DMS153 treated with DMSO at 0.1 percent for 48 hours (cell line): ENCODE data around the gene PLD1.
A peak's percentile ranks its signal among the peaks of the same experiment; 100 is the strongest.

Source experiments
- DNase-seq: peaks from one replicate; lab custom pipeline; 2025; ENCODE audit not compliant: unreplicated experiment; lab: John Stamatoyannopoulos, UW

The PLD1 gene

DNA sequence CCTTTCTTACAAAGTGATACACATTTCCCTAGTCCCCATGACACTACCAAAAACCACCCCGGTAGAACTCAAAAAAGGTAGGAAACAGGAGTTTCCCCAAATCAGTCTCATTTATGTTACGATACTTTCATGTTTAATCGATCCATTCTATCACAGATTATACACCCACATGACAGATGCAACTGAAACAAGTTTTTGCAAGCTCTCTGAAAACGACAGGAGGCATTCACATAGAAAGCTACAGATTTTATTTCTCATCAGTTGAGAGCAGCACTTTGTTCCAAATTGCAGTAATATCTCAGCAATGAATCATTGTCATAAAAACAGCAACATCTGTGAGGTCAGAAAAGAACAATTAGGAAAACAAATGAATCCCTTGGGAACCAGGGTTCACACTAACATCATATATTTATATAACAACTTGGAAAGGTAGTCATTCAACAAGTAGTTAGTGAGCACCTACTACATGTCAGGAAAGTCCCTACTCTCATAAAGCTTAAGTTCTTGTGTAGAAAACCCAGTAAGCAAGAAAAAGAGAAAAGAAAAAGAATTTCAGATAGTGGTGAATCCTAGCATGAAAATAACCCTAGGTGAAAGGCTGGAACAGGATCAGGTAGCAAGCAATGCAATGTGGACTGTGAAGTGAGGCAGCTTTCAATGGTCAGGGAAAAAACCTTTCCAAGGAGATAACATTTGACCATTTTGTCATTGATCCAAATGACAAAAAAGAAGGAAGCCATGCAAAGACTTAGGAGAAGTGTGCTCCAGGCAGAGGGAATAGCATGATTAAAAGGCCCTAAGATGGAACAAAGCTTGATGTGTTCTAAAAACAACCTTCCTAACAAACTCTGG is 8.3 kb downstream of the PLD1 start:
- DNase-seq, result no peak

DNA sequence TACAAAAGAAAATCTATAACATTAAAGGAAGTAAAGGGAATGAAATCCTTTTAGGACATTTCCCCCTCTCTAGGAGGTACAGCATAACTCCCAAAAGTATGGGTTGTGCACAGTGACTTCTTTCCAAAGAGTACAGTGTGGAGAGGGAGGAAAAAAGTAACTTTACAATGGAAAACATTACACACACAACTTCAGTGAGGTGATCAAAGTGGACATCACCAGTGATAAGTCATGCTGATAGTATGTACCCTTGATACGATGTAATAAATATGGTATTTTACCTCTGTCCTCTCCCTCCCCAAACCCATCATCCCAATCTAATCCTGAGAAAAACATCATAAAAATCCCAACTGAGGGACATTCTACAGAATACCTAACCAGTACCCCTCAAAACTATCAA is 10.8 kb downstream of the PLD1 start:
- DNase-seq, result no peak

DNA sequence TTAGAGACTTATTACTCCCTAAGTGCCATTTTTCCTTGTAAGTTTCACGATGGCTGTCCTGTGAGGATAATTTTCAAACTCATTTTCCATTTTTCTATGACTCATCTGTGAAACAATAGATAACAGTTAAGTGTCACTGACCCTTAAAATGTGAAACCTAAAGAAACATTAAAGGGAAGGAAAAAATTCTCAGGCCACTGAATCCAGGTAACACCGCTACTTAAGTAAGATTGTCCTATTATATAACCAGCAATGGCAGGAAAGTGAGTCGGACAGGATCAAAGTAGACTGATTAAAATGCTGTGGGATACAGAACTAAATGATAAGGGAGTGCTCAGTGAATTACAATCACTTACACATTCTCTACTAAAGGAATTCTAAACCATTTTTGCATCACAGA is 12.4 kb downstream of the PLD1 start:
- no peak for DNase-seq

DNA sequence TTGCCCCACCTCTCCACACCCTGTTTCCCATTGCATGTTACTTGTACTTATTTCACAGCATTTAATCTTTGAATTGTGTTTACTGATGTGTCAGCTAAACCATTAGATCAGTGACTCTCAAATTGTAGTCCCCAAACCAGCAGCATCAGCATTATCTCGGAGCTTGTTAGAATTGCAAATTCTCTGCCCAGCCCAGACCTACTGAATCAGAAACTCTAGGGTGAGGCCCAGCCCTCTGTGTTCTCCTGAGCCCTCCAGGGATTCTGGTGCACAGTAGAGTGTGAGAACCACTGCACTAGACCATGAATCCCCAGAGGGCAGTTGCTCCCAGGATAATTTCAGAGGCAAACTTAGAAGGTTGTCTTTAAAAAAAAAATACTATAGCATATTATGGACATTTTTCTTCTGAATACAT is 13.0 kb downstream of the PLD1 start:
- DNase-seq, result no peak

DNA sequence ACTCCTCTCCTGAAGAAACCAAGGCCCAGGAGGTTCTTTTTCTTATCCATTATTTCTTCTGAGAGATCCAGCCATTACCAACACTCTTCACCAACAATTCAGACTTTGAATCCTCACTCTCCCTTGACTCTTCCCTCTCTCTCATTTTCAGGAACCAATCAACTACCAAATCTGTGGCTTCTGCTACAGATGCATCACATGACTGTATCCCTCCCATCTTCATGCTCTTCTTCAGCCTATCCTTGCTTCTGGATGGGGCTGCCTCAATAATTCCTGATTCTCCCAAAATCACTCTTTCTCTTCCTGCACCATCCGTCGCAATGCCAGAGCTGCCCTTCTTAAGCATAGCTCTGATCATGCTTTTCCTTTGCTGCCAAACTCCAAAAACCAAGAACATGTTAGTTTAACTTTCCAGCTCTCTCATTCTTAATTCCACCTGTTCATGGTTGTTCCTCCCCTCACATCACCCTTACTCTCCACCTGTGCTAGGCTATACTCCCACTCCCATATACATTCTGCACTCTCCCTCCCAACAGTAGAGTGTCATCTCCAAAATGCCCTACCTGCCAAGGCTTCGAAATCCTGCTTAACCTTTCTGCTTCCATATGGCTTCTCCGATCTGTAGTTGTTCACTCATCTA is 13.5 kb downstream of the PLD1 start:
- DNase-seq, result no peak

DNA sequence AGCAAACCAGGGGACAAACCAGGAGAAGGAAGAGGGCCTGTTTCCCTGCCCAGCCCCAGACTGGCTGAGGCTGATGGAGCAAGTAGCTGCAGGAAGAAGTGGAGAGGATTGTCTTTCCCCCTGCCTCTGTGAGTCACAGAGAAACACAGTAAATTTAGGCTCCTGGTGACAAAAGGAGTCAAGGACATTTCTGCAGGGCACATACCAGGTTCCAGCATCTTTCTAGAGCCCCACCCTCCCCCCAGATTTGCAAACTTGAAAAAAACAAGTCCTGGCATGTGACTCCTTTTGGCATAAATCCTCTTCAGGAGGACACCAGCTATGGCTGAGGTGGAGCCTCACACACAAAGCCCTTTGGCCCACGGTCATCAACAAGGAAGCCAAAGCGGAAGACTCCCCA is 17.8 kb downstream of the PLD1 start:
- DNase-seq, result no peak

DNA sequence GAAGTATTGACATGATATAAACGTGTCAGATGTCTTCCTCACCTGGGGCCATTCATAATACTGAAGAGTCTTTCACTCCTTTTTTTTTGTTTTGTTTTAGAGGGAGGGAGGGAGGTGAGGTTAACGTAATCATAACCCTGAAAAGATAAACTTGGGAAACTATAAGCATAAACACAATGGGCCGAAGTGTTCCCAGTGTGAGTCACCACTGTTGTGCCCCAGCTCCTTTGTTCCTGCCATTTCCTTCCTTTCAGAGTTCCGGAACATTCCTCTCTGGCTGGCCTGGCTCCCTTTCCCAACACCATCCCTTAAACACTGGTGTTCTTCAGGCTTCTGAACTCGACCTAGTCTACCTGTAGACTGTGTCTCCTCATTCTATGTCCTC is 18.6 kb downstream of the PLD1 start:
- DNase-seq, result no peak

DNA sequence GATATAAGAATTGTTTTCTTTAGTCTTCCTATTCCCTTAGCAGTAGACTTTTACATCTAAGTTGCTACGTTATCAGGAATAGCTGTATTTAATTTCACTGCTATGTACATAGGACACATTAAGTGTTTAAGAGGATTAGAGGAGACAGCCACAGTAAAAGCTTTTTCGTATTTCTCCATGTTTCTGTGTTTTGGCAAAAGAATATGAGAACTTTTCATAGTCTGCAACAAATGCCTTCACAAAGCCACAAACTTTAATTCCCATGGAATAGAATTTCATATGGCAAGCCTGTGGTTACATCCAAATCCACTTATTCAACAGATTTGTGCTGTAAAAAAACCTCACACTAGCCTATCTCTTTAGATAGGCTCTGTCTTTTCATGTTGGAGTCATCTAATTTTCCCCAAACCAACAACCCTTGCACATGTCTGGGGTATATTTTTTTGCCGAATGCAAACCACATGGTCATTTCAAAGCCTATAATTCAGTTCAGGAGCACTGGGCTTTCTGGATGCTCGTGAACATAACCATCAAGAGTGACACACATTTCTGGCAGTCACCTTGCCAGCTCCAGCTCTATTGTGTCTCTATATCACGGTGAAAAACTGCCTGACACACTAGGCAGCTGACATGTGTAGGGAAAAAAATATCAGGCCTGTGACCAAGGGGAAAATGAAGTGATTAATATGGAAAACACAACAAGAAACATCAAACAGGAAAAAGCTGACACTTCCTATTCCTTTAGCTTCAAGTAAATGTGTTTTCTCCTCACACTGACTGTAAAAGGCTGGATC is 19.2 kb downstream of the PLD1 start:
- no peak for DNase-seq

DNA sequence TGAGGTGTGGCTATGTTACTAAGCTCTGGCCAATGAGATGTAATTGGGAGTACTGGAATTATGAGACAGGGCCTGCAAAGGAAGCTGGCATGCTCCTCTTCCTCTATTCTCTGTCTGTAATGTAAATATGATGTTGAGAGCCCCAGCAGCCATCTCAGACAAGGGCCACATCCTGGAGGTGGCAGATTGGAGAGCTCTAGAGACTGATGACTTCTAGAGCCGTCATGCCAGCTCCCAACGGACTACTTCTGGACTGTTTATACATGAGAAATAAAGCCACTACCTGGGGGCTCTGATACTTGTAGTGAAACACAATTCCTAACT is 19.7 kb downstream of the PLD1 start:
- DNase-seq, result peak; percentile 48

DNA sequence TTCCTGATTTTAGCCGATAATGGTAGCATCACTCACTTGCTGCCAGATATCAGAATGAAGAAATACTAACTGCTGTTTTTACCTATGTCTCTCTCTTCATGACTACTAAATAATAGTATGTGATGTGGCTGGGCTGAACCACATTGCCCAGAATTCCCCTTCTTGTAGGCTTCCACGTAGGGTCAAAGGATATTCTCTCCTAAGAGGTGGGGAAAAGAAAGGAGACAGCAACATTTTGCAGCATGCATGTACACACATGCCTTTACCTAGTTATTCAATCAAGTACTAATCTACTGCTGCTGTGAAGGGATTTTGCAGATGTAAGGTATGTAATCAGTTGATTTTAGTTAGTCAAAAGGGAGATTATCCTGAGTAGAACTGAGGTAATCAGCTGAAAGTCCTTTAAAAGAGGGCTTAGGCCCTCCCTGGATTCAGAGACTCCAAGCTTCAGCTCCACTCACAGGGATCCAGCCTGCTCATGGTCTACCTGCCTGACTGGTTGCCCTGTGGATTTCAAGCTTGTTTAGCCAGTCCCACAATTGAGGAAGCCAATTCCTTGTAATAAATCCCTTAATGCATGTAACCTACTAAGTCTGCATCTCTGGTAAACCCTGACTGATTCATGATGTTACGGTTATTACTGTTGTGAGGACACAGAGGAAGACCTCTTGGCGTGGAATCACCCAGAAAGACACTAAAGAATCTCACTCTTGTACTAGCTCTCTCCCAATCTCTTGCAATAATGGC is 20.4 kb downstream of the PLD1 start:
- no peak for DNase-seq

DNA sequence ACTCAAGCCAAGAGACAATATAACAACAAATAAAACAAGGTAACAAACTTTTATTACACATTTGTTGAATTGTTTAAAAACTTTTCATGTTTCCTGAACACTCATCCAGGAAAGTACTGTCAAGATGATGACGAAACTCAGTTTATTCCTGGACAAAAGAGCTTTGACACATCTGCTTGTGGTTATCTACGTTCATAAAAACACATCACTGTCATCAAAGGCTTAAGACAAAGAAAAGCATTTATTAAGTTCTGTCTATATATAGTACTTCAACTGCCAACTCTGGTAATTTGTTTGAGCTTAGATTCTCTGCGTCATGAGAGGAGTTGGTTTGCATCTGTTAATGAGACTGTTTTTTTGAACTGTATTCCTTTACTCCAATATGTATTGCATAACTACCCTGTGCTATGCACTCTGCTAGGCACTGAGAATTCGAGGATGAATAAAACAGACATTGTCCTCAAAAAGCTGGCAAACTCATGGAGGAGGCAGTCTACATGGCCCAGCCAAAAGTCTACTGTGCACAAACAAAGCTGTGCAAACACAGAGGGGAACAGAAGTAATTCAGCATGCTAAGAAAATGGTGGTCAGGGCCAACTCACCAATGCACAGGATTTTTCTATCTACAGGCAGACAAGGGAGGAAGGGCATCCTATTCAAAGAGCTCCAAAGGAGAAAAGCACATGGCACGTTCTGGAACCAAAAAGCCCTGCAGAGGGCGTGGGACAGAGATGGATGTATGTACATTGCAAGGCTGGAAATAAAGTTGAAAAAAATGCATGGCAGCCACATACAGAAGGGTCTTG is 21.5 kb downstream of the PLD1 start:
- no peak for DNase-seq

DNA sequence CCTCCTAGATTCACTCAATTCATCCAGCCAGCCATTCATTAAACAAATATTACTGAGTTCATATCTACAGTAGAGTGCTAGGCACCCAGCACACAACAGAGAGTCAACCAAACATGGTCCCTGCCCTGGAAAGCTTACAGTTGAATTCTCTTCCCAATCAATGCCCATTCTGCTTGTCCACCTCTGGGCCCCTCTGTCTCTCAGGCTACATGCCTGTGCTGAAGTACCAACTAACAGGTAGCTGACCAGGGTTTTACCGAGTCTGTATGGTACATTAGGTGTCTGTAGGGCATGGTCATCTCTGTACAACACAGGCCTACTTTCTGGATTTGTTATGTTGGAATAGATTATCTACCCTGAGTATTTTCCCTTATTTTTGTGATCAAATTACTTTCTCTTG is 23.3 kb downstream of the PLD1 start:
- DNase-seq, result no peak

DNA sequence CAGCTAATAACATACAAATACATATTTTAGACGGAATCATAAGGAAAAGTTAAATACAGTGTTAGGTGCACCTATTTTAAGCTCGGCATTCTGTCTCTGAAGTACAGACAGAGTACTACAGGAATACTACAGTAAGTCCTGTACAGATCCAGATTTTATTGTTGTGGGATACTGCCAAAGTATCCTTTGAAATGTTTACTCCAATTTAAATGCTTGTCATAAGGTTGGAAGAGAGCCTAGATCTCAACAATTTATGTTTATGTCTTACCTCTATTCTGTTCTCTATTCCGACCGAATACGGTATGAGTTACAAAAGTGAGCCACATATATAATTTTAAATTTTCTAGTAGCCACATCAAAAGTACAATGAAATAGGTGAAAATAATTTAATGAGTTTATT is 25.3 kb downstream of the PLD1 start:
- no peak for DNase-seq

DNA sequence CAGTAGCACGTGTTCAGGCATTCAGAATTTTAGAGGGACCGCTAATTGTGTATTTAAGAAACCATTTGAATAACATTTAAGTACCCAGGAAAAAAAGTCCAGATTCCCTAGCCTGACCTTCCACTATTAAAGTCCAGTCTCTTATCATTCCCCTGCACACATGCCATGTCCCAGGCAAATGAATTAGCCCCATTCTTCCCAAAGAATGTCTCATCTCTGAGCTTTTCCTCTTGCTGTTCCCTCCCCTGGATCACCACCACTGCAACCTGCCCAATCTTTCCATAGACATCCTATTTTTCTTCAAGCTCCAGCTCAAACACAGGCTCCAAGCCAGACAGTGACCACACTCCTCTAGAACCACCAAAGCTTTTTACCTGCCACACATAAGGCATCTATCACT is 25.9 kb downstream of the PLD1 start:
- no peak for DNase-seq

DNA sequence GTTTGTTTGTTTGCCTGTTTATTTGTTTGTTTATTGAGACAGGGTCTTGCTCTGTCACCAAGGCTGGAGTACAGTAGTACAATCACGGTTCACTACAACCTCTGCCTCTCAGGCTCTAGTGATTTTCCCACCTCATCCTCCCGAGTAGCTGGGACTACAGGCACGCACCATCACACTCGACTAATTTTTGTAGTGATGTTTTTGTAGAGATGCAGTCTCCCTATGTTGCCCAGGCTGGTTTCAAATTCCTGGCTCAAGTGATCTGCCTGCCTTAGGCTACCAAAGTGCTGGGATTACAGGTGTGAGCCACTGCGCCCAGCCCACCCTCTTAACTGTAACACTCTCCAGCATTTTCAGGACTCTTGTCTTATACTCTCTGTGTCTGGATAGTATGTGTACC is 26.7 kb downstream of the PLD1 start:
- DNase-seq, result no peak

DNA sequence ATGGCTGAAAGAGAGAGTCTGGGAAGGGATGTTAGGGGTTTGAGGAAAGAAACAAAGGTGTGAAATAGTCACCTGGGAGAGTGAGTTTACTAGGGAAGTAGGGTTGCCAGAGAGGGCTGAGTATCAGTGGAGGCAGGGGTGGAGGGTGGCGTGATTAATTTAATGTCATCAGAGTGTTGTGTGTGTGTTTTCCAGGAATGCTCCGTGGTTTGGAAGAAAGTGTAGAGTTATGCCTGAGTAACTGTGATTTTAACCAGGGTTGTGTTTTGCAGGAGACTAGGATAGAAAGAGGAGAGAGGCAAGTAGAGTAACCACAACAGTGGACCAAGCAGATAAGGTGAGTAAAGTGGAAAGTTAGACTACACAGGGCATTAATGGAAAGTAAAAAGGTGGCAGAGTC is 27.2 kb downstream of the PLD1 start:
- no peak for DNase-seq

DNA sequence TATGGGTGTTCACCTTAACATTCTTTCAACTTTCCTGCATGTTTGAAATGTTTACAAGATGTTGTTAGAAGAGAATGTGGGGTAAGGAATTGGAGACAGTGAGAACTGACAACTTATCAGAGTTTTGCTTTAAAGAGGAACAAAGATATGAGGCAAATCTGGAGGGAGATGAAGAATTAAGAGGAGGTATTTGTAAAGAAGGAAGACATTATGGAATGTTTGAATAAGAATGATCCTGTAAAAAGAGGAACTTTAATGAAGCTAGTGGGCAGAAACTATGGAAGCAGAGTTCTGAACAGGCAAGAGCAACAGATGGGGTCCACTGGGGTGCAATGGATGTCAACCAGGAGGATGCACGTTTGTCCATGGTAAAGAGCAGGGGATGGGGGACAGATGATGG is 27.7 kb downstream of the PLD1 start:
- DNase-seq, result no peak

DNA sequence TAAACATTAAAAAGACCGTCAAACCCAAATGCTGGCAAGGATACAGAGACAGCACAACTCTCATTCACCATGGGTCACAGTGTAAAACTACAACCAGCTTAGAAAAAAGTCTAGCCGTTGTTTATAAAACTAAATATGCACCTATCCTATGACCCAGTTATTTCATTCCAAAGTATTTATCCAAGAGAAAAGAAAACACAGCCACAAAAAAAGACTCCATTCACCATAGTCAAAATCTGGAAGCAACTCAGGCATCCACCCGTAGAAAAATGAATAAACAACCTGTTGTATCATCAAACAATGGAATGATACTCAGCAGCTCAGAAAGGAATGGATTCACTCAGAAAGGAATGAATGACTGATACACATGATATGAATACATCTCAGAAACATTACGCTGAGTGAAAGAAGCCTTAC is 28.6 kb downstream of the PLD1 start:
- no peak for DNase-seq

DNA sequence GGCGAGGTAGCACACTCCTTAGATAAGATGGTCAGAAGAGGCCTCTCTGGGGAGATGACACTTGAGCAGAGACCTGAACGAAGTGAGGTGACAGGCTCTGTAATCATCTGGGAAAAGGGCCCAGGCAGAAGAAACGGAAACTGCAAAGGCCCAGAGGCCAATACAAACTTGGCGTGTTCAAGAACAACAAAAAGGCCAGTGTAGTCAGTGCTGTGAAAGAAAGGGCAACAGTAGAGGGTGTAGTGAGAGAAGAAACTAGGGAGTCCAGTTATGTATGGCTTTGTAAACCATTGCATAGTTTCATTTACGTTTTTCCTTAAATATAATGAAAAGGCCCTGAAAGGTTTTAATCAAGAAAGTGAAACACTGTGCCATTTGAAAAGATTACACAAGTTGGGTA is 31.8 kb downstream of the PLD1 start:
- no peak for DNase-seq

DNA sequence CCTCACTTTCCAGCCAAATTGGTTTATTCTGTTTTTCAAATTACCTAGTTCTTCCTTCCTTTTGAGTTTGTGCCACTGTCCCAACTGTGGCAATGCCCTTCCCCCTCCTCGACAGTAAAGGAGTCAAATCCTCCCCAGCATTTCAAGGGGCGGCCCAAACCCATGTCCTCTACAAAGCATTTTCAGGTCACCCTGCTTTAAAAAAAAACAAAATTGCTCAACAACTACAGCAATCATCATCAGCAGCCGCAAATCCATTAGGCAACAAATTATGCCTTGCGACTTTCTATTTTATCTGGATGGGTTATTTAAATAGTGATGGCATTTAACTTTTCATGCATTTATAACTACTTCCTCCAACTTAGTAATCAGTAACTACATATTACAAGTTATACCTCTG is 32.7 kb downstream of the PLD1 start:
- DNase-seq, result no peak
